ENCODE data around the gene REV3L.
"Not testable (repeated sequence)": the region's sequence is repeated elsewhere in the genome, so short reads cannot be mapped to it uniquely, and the experiment has no call there.

The REV3L gene

GRCh38 chr6:111260570-111261298 lies 222.3 kb downstream of the REV3L start:
- no peak for DNase-seq (ENCODE audit: low read depth in 2 of 2)

DNA sequence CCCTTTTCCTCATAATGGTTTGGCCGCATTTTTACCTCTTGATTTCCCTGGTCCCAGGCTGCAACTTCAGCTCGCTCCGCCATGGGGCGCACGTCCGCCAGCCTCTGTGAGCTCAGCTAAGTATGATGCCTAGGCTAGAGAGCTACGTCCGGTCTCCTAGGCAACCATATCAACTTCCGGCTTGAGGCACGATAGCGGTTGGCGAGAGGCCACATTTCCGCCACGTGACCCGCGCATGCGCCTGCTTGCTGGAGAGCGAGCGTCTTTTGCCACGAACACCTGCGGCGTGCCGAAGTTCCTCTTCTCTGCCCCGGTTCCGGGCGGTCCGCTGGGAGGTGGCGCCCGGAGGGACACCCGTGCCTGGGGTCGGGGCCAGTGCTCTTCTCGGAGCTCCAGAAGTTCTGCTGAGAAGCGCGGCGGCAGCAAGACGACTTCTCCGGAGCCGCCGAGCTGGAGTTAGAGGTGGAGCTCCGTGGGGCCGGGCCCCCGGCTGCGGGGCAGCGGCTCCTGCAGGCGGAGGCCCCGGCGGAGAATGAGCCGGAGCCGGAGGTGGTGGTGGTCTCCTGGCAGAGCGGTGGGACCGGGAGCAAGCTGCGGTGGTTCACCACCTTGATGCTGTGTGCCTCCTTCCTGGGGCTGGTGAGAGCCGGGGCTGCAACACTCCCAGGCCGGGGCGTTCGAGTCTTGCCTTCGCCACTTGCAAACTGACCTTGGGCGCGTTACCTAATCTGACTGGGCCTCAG lies 223.8 kb downstream of the REV3L start:
- peak; percentile 98 for DNase-seq (ENCODE audit: low read depth in 2 of 2)

DNA sequence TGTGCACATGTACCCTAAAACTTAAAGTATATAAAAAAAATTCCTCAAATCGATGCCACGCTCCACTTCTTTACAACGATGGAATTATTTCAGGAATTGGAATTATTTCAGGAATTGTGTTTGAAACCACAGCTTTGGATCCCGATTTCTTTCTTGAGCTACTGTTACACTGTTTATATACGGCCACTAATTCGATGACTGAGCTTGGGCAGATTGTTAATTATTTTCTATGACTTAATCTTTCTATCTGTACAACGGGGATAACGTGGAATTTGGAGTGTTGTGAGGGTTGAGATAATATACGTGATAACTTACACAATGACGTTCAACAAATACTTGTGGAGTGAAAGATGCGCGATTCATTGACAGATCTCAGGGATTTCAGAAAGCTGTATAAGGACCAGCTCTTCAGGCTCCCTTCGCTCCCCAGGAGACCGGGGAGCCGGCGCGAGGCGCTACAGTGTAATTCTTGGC lies 224.4 kb downstream of the REV3L start:
- DNase-seq (ENCODE audit: low read depth in 2 of 2): peak; percentile 25 to 37

- no peak for DNase-seq (ENCODE audit: low read depth in 2 of 2)
These were observed 225.0 kb downstream of the REV3L start for GRCh38 chr6:111258010-111258409.

DNA sequence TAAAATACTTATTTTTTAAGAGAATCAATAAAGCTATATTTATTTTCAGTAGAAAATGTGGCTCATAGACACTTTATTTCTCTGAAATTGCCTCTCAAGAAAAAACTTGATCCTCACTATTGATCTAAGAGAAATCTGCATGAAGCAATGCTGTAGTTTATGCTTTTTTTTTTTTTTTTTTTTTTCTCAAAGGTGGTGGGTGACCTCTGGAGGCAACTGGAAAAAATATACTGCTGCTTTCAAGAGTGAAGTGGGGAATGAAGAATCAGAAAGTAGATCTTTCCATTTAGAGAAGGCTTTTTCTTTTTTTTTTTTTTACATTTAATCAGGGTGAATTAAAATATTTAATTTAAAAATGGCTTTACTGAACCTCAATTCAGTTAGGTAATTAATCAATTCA lies 226.4 kb downstream of the REV3L start:
- DNase-seq (ENCODE audit: low read depth in 2 of 2): no peak

DNA sequence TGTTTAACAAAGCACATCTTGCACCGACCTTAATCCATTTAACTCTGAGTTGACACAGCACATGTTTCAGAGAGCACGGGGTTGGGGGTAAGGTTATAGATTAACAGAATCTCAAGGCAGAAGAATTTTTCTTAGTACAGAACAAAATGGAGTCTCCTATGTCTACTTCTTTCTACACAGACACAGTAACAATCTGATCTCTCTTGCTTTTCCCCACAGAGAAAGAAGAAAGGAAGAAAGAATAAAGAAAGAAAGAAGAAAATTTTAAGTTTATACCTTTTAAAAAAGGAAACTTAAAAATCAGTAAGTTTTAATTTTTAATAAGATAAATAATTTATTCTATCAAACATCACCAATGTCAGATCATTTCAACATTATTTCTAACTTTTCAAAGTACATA lies 227.2 kb downstream of the REV3L start:
- DNase-seq (ENCODE audit: low read depth in 2 of 2): not testable (repeated sequence)

DNA sequence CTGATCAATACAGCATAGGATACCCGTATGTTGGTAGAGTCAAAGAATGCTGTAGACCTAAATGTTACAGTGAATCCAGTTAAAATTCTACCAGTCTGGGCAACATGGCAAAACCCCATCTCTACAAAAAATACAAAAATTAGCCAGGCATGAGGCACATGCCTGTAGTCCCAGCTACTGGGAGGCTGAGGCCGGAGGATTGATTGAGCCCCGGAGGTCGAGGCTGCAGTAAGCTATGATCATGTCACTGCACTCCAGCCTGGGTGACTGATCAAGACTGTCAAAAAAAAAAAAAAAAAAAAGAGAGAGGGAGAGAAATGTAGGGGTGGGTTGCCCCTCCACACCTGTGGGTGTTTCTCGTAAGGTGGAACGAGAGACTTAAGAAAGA lies 228.2 kb downstream of the REV3L start:
- no peak for DNase-seq (ENCODE audit: low read depth in 2 of 2)

GRCh38 chr6:111254004-111254778 lies 228.8 kb downstream of the REV3L start:
- DNase-seq (ENCODE audit: low read depth in 2 of 2): no peak

DNA sequence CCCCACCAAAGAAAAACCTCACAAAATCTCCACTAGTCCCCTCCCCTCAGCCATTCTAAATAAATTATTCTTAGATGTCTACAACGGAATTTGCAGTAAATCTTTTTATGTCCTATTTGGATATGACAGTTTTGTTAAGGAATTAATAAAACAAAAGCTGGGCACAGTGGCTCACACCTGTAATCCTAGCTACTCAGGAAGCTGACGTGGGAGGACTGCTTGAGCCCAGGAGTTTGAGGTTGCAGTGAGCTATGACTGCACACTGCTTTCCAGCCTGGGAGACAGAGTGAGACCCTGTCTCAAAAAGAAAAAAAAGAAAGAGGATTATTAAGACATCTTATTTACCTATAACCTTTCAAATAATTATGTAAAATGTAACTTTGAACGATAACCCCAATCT lies 230.3 kb downstream of the REV3L start:
- no peak for DNase-seq (ENCODE audit: low read depth in 2 of 2)

GRCh38 chr6:111250791-111251354 lies 232.1 kb downstream of the REV3L start:
- DNase-seq (ENCODE audit: low read depth in 2 of 2): no peak
